Hepatocyte (in vitro differentiated cells): ENCODE measurements around the gene BOLA1. TPM values are rescaled to one million over a fixed set of nuclear protein-coding genes. Genes with fewer than 3 reads are reported as not detected.

Experiments
- DNase-seq: peaks from one replicate; pipeline ENCODE4 v3.0.0-alpha.2; 2016; ENCODE audit warnings: low spot score
- H2AFZ ChIP-seq: fragments of 200-600 bp; sonication (generic); 2 replicates; pipeline ENCODE4 v1.6.0; 2016; ENCODE audit warnings: antibody characterized with exemption, mild to moderate bottlenecking
- H3K27ac ChIP-seq: fragments of 200-600 bp; sonication (generic); 2 replicates; pipeline ENCODE4 v1.5.1; 2016; ENCODE audit warnings: mild to moderate bottlenecking
- H3K27me3 ChIP-seq: fragments of 200-600 bp; sonication (generic); 2 replicates; pipeline ENCODE4 v1.6.1; 2016
- H3K36me3 ChIP-seq: fragments of 200-600 bp; sonication (generic); replicated peaks from 2 replicates; pipeline ENCODE4 v1.5.1; 2016; ENCODE audit warnings: low read depth; ENCODE audit not compliant: insufficient read depth
- H3K4me1 ChIP-seq: fragments of 200-600 bp; sonication (generic); 2 replicates; pipeline ENCODE4 v1.5.1; 2016; ENCODE audit warnings: mild to moderate bottlenecking, moderate library complexity; ENCODE audit not compliant: insufficient read depth
- H3K4me2 ChIP-seq: fragments of 200-600 bp; sonication (generic); 2 replicates; pipeline ENCODE4 v1.6.0; 2016
- H3K4me3 ChIP-seq: fragments of 200-600 bp; sonication (generic); 2 replicates; pipeline ENCODE4 v1.5.1; 2016; ENCODE audit warnings: mild to moderate bottlenecking
- H3K79me2 ChIP-seq: fragments of 200-600 bp; sonication (generic); 2 replicates; pipeline ENCODE4 v1.6.0; 2017; ENCODE audit warnings: mild to moderate bottlenecking
- H3K9me2 ChIP-seq: fragments of 200-600 bp; sonication (generic); replicated peaks from 2 replicates; pipeline ENCODE4 v1.6.0; 2017; ENCODE audit warnings: mild to moderate bottlenecking; ENCODE audit not compliant: insufficient read depth
- H3K9me3 ChIP-seq: fragments of 200-600 bp; sonication (generic); 2 replicates; pipeline ENCODE4 v1.5.1; 2016; ENCODE audit warnings: low read depth, mild to moderate bottlenecking
- H4K20me1 ChIP-seq: fragments of 200-600 bp; sonication (generic); 2 replicates; pipeline ENCODE4 v1.6.0; 2016; ENCODE audit warnings: mild to moderate bottlenecking; ENCODE audit not compliant: insufficient read depth, poor library complexity, severe bottlenecking
- CTCF ChIP-seq: fragments of 200-600 bp; sonication (generic); IDR thresholded peaks from 2 replicates; pipeline ENCODE4 v1.5.1; 2016; ENCODE audit warnings: antibody characterized with exemption, mild to moderate bottlenecking; ENCODE audit not compliant: poor library complexity
- EZH2 ChIP-seq: fragments of 200-600 bp; sonication (generic); IDR thresholded peaks from 2 replicates; pipeline ENCODE4 v1.6.1; 2016; ENCODE audit warnings: antibody characterized with exemption, mild to moderate bottlenecking, borderline replicate concordance
- EZH2phosphoT487 ChIP-seq: fragments of 200-600 bp; sonication (generic); IDR thresholded peaks from one replicate; pipeline ENCODE4 v1.6.1; 2018; ENCODE audit warnings: antibody characterized with exemption, mild to moderate bottlenecking, low read depth, moderate library complexity; ENCODE audit not compliant: unreplicated experiment, severe bottlenecking
- WGBS: methylation state at CpG from one replicate; pipeline ENCODE4 v1.1.6; 2016; ENCODE audit warnings: low lambda C conversion rate; ENCODE audit errors: missing lambda C conversion rate; 5-methylcytosine and 5-hydroxymethylcytosine counted together
- polyA plus RNA-seq: library from polyadenylated mRNA; unstranded; fragments of >200 nt; fragmentation: Nextera tagmentation; extraction: Ambion mirVana; gene quantifications from 2 replicates; pipeline ENCODE4 v1.2.1, GENCODE V29; 2016
- total RNA-seq: library from RNA; depleted of rRNA; stranded (reverse); fragments of >200 nt; gene quantifications from 2 replicates; pipeline ENCODE4 v1.2.3, GENCODE V29; 2014

The BOLA1 gene
- total and polyA plus RNA-seq, 2 experiments from 2014 or later, result 16.1 to 19.0 TPM

GRCh38 chr1:149915429-149916192 lies 16.2 kb downstream of the BOLA1 start:
- Histone ChIP-seq H3K4me2 (peak overlapping the region; percentile 92), H3K9me2 (no peaks in the 10 kb centered on the region), H2AFZ (no peak overlapping the region), H3K27ac (no peak overlapping the region), H3K79me2 (no peaks in the 10 kb centered on the region), H3K4me1 (peaks cover 8% of the 10 kb centered on the region), H3K4me3 (no peak overlapping the region), H4K20me1 (no peaks in the 10 kb centered on the region), H3K36me3 (no peaks in the 10 kb centered on the region), H3K9me3 (no peaks in the 10 kb centered on the region), H3K27me3 (no peaks in the 10 kb centered on the region)
- no peak for DNase-seq
- 80% methylated on average over 11 of the region's 11 CpGs for WGBS
- no peak for TF ChIP-seq EZH2

GRCh38 chr1:149916193-149916897 lies 17.0 kb downstream of the BOLA1 start:
- no peak overlapping the region for H2AFZ ChIP-seq
- H4K20me1 ChIP-seq, result no peaks in the 10 kb centered on the region
- H3K9me2 ChIP-seq, result no peaks in the 10 kb centered on the region
- H3K36me3 ChIP-seq, result no peaks in the 10 kb centered on the region
- peak overlapping the region; percentile 92 for H3K4me2 ChIP-seq
- H3K9me3 ChIP-seq, result no peaks in the 10 kb centered on the region
- H3K27me3 ChIP-seq, result no peaks in the 10 kb centered on the region
- no peak for DNase-seq
- H3K4me3 ChIP-seq, result no peak overlapping the region
- H3K27ac ChIP-seq, result no peak overlapping the region
- 23% methylated on average over 8 of the region's 9 CpGs for WGBS
- peaks cover 8% of the 10 kb centered on the region for H3K4me1 ChIP-seq
- H3K79me2 ChIP-seq, result no peaks in the 10 kb centered on the region
- TF ChIP-seq EZH2 (no peak), EZH2phosphoT487 (no peak), CTCF (no peak)

- peaks cover 8% of the 10 kb centered on the region for H3K4me1 ChIP-seq
- H3K79me2 ChIP-seq, result no peaks in the 10 kb centered on the region
- no peaks in the 10 kb centered on the region for H3K36me3 ChIP-seq
- no peaks in the 10 kb centered on the region for H3K27me3 ChIP-seq
- 12% methylated on average over 6 of the region's 10 CpGs for WGBS
- no peak overlapping the region for H3K4me3 ChIP-seq
- H3K9me3 ChIP-seq, result no peaks in the 10 kb centered on the region
- H4K20me1 ChIP-seq, result no peaks in the 10 kb centered on the region
- TF ChIP-seq CTCF (no peak), EZH2phosphoT487 (no peak), EZH2 (no peak)
- no peak for DNase-seq
- H3K27ac ChIP-seq, result no peak overlapping the region
- H2AFZ ChIP-seq, result peak overlapping the region; percentile 89
- H3K9me2 ChIP-seq, result no peaks in the 10 kb centered on the region
- H3K4me2 ChIP-seq, result peak overlapping the region; percentile 92
Observed at GRCh38 chr1:149916898-149917252, 17.5 kb downstream of the BOLA1 start.

GRCh38 chr1:149917571-149918144 lies 18.3 kb downstream of the BOLA1 start, which contains the start of gene SV2A:
Gene SV2A, minus strand, starts transcription at chr1:149917844. Its CDS starts 4,004 bp downstream, at chr1:149913840.
- no peaks in the 10 kb centered on the region for H3K9me3 ChIP-seq
- H3K36me3 ChIP-seq, result no peaks in the 10 kb centered on the region
- no peaks in the 10 kb centered on the region for H3K27me3 ChIP-seq
- WGBS, result 1% methylated on average over 17 of the region's 24 CpGs
- peaks cover 8% of the 10 kb centered on the region for H3K4me1 ChIP-seq
- TF ChIP-seq EZH2, result no peak
- TF ChIP-seq EZH2phosphoT487, result no peak
- no peak for TF ChIP-seq CTCF
- H2AFZ ChIP-seq, result peak within 1 kb of the TSS; percentile 89
- DNase-seq, result peak; percentile 67
- H3K27ac ChIP-seq, result no peak within 1 kb of the TSS
- peak within 1 kb of the TSS; percentile 92 for H3K4me3 ChIP-seq
- no peaks in the 10 kb centered on the region for H3K9me2 ChIP-seq
- H3K79me2 ChIP-seq, result no peaks in the 10 kb centered on the region
- H3K4me2 ChIP-seq, result peak within 1 kb of the TSS; percentile 92
- no peaks in the 10 kb centered on the region for H4K20me1 ChIP-seq
